GM12878 (cell line): ENCODE results near the gene PLK5. TPM values are rescaled to one million over a fixed set of nuclear protein-coding genes. Genes with fewer than 3 reads are reported as not detected.

Source experiments
- ATAC-seq: fragments of 200-7000 bp; cut with Tn5 transposase; 3 replicates; pipeline ENCODE4 v1.9.1; 2020; ENCODE audit warnings: mild to moderate bottlenecking, moderate library complexity
- BruUV-seq: library from RNA; stranded (reverse); fragments of 400-500 nt; replicated peaks from 2 replicates; lab custom pipeline; 2021; lab: Mats Ljungman, UMichigan
- CTCF ChIA-PET: fragments of 300-600 bp; sonication (Branson Sonifier 250); formaldehyde crosslinking; extraction: SDS; loops from one replicate; lab custom pipeline; 2021; ENCODE audit warnings: inconsistent platforms; lab: Yijun Ruan, JAX
- POLR2A ChIA-PET: fragments of 350-600 bp; formaldehyde crosslinking; extraction: SDS; loops from one replicate; lab custom pipeline; 2021; ENCODE audit warnings: inconsistent platforms; lab: Charles Lee
- RAD21 ChIA-PET: fragments of 300-600 bp; sonication (Branson Sonifier 250); formaldehyde crosslinking; loops from one replicate; lab custom pipeline; 2023; ENCODE audit warnings: antibody characterized with exemption; ENCODE audit not compliant: unreplicated experiment; lab: Charles Lee
- SMC1A ChIA-PET: fragments of 300-600 bp; sonication (Branson Sonifier 250); formaldehyde crosslinking; loops from one replicate; lab custom pipeline; 2023; ENCODE audit not compliant: unreplicated experiment, uncharacterized antibody; lab: Charles Lee
- DNase-seq: peaks from one replicate; pipeline ENCODE4 v3.0.0-alpha.2; 2011; ENCODE audit warnings: low read depth, low spot score
- FAIRE-seq: peaks from 3 replicates; lab custom pipeline; 2011; peaks lifted over from hg19 to GRCh38; lab: Jason Lieb, UNC
- H2AFZ ChIP-seq: 2 replicates; pipeline ENCODE4 v1.6.0; 2011; ENCODE audit warnings: low read depth, low read length, control low read depth; ENCODE audit not compliant: control insufficient read depth
- H3K27ac ChIP-seq: 2 replicates; pipeline ENCODE4 v1.5.1; 2011; ENCODE audit warnings: control low read depth; ENCODE audit not compliant: control insufficient read depth, insufficient read depth
- H3K27me3 ChIP-seq, 2 experiments: replicated peaks in 1 of 2; 2 replicates each; pipeline versions ENCODE4 v1.6.0 to v1.6.1; 2011; ENCODE audit warnings: low read length in 1 of 2; ENCODE audit not compliant: control insufficient read depth in 2 of 2, insufficient read depth in 2 of 2
- H3K36me3 ChIP-seq, 2 experiments: 2 replicates each; pipeline ENCODE4 v1.5.1; 2011; ENCODE audit warnings: low read length in 1 of 2; ENCODE audit not compliant: control insufficient read depth in 2 of 2, insufficient read depth in 2 of 2
- H3K4me1 ChIP-seq: 2 replicates; pipeline ENCODE4 v1.6.1; 2011; ENCODE audit warnings: mild to moderate bottlenecking, low read length, moderate library complexity, mixed read lengths; ENCODE audit not compliant: control insufficient read depth, insufficient read depth
- H3K4me2 ChIP-seq: 2 replicates; pipeline ENCODE4 v1.6.0; 2011; ENCODE audit warnings: control low read depth; ENCODE audit not compliant: control insufficient read depth, insufficient read depth
- H3K4me3 ChIP-seq: fragments of 200-600 bp; sonication (generic); 2 replicates; pipeline ENCODE4 v1.5.1; 2016
- H3K79me2 ChIP-seq: 2 replicates; pipeline ENCODE4 v1.6.0; 2011; ENCODE audit warnings: low read length; ENCODE audit not compliant: control insufficient read depth, insufficient read depth
- H3K9ac ChIP-seq: 2 replicates; pipeline ENCODE4 v1.8.0; 2011; ENCODE audit warnings: low read length, control low read depth, mixed read lengths; ENCODE audit not compliant: control insufficient read depth, insufficient read depth
- H3K9me3 ChIP-seq: replicated peaks from 3 replicates; pipeline ENCODE4 v1.5.1; 2011; ENCODE audit warnings: mild to moderate bottlenecking, low read length; ENCODE audit not compliant: control insufficient read depth, insufficient read depth
- H4K20me1 ChIP-seq: 2 replicates; pipeline ENCODE4 v1.6.0; 2011; ENCODE audit not compliant: control insufficient read depth, insufficient read depth
- SRF ChIP-seq, 2 experiments: IDR thresholded peaks; 2 replicates each; pipeline ENCODE4 v1.6.1; 2011; ENCODE audit warnings: low read depth in 2 of 2, low read length in 2 of 2, mild to moderate bottlenecking in 1 of 2, moderate library complexity in 1 of 2
- ZZZ3 ChIP-seq: IDR thresholded peaks from 2 replicates; pipeline ENCODE4 v1.6.1; 2011; ENCODE audit warnings: low read depth; ENCODE audit not compliant: control insufficient read depth, insufficient read length
- WGBS: methylation state at CpG from one replicate; pipeline ENCODE4 v1.1.6; 2016; ENCODE audit warnings: low lambda C conversion rate; ENCODE audit not compliant: insufficient replicate concordance, insufficient coverage; ENCODE audit errors: missing lambda C conversion rate; 5-methylcytosine and 5-hydroxymethylcytosine counted together
- in situ Hi-C: fragments of 300-500 bp; cut with MboI; formaldehyde crosslinking; loops from 9 replicates; pipeline ENCODE4 v1.14.3; 2018; ENCODE audit warnings: mixed read lengths
- intact Hi-C: fragments of 100-400 bp; cut with micrococcal nuclease; formaldehyde crosslinking; loops from one replicate; pipeline ENCODE4 v1.14.2; 2022; ENCODE audit not compliant: unreplicated experiment
- polyA plus RNA-seq, 11 experiments: library from polyadenylated mRNA; depleted of rRNA in 4 of 11; unstranded in 6 of 11; stranded (reverse) in 5 of 11; fragments of >200 nt; fragmentation: Nextera tagmentation in 4 of 11; fragmentation: Illumina TruSeq in 1 of 11; extraction: Ambion mirVana in 4 of 11; extraction: Trizol in 1 of 11; gene quantifications; 1 replicate in 1 of 11; 2 replicates in 10 of 11; pipeline versions ENCODE4 v1.2.1 to v1.2.3, GENCODE V29; 2011 to 2016; ENCODE audit warnings: inconsistent platforms in 2 of 11, missing spikeins in 2 of 11, low read depth in 1 of 11
- total RNA-seq, 4 experiments: library from RNA; depleted of rRNA in 3 of 4; stranded (reverse); fragments of >200 nt in 3 of 4; fragmentation: Illumina TruSeq in 1 of 4; extraction: Trizol in 1 of 4; gene quantifications; 2 replicates each; pipeline versions ENCODE4 v1.2.1 to v1.2.3, GENCODE V29; 2013 to 2021
- TF ChIP-seq, protein P1 (sequence below): fragments of 450-650 bp; IDR thresholded peaks from 2 replicates; pipeline ENCODE4 v1.6.1; 2017; ENCODE audit warnings: mild to moderate bottlenecking, moderate library complexity

PLK5 gene
- total and polyA plus RNA-seq, 10 of the 15 experiments (the other 5 are each of a cell fraction or from before 2014, with no cell fraction given), result 0.13 TPM; not detected in 9

DNA sequence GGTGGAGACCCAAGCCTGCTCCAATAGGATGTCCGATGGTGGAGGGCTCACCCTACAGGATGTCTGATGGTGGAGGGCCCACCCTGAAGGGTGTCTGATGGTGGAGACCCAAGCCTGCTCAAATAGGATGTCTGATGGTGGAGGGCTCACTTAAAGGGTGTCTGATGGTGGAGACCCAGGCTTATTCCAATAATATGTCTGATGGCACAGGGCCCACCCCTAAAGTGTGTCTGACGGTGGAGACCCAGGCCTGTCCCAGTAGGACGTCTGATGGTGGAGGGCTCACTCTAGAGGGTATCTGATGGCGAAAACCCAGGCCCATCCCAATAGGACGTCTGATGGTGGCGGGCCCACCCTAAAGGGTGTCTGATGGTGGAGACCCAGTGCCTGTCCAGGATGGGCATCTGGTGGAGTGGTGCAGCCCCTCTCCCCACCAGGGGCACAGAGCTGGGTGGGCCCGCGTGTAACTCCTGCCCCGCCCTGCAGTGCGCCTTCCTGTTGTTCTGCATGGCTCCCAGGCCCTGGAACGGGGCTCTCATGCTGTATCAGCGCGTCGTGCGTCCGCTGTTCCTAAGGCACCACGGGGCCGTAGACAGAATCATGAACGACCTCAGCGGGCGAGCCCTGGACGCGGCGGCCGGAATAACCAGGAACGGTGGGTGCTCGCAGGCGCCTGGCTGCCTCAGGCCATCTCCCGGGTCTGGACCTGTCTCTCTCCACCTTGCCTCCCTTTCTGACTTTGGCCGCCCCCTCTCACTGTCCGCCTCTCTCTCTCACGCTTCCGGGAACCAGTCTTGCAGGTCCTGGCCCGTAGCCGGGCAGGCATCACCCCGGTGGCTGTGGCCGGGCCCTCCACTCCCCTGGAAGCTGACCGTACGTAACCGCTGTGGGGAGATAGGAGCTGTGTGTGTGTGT lies 27.8 kb upstream of the PLK5 start:
- no peaks in the 10 kb centered on the region for H3K4me1 ChIP-seq
- in situ Hi-C loops (no loop called here), intact Hi-C loops (no loop called here)
- no peak overlapping the region for H3K4me2 ChIP-seq
- FAIRE-seq (no peak), DNase-seq (no peak), ATAC-seq (no peak)
- ChIA-PET POLR2A (no interaction called here), RAD21 (no interaction called here), SMC1A (no interaction called here), CTCF (interaction anchor here (1.2 kb wide), 1 partner anchor 13 kb away, joined by 5 read pairs; no protein-coding TSS in a partner anchor)
- no peaks in the 10 kb centered on the region for H3K9me3 ChIP-seq
- H3K36me3 ChIP-seq, result no peaks in the 10 kb centered on the region
- no peak for TF ChIP-seq SRF (IDR thresholded peaks at IDR 0.05; ENCODE audit: low read depth in 2 of 2, low read length in 2 of 2)
- no peak for TF ChIP-seq ZZZ3
- TF ChIP-seq, protein P1, sequence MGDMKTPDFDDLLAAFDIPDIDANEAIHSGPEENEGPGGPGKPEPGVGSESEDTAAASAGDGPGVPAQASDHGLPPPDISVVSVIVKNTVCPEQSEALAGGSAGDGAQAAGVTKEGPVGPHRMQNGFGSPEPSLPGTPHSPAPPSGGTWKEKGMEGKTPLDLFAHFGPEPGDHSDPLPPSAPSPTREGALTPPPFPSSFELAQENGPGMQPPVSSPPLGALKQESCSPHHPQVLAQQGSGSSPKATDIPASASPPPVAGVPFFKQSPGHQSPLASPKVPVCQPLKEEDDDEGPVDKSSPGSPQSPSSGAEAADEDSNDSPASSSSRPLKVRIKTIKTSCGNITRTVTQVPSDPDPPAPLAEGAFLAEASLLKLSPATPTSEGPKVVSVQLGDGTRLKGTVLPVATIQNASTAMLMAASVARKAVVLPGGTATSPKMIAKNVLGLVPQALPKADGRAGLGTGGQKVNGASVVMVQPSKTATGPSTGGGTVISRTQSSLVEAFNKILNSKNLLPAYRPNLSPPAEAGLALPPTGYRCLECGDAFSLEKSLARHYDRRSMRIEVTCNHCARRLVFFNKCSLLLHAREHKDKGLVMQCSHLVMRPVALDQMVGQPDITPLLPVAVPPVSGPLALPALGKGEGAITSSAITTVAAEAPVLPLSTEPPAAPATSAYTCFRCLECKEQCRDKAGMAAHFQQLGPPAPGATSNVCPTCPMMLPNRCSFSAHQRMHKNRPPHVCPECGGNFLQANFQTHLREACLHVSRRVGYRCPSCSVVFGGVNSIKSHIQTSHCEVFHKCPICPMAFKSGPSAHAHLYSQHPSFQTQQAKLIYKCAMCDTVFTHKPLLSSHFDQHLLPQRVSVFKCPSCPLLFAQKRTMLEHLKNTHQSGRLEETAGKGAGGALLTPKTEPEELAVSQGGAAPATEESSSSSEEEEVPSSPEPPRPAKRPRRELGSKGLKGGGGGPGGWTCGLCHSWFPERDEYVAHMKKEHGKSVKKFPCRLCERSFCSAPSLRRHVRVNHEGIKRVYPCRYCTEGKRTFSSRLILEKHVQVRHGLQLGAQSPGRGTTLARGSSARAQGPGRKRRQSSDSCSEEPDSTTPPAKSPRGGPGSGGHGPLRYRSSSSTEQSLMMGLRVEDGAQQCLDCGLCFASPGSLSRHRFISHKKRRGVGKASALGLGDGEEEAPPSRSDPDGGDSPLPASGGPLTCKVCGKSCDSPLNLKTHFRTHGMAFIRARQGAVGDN, result no peak
- H3K27ac ChIP-seq, result no peak overlapping the region
- no peak overlapping the region for H3K9ac ChIP-seq
- H4K20me1 ChIP-seq, result no peaks in the 10 kb centered on the region
- BruUV-seq, result no TSS peak
- no peaks in the 10 kb centered on the region for H3K79me2 ChIP-seq
- H2AFZ ChIP-seq, result no peak overlapping the region
- no peak overlapping the region for H3K4me3 ChIP-seq
- no peaks in the 10 kb centered on the region; a peak in 1 of 4 replicates for H3K27me3 ChIP-seq
- WGBS, result 77% methylated on average over 40 of the region's 40 CpGs
